HepG2 (cell line): Measurements from ENCODE around the gene MYO7B. TPM values are rescaled to one million over a fixed set of nuclear protein-coding genes. Genes with fewer than 3 reads are reported as not detected.

Source experiments
- ATAC-seq: fragments of 200-7000 bp; cut with Tn5 transposase; 3 replicates; pipeline ENCODE4 v1.9.1; 2020; ENCODE audit warnings: mild to moderate bottlenecking, moderate library complexity
- BruUV-seq: library from RNA; stranded (reverse); fragments of 400-500 nt; replicated peaks from 2 replicates; lab custom pipeline; 2021; lab: Mats Ljungman, UMichigan
- CTCF ChIA-PET: fragments of 300-600 bp; formaldehyde crosslinking; extraction: SDS; loops from one replicate; lab custom pipeline; 2021; ENCODE audit warnings: low total read pairs, inconsistent platforms, low intra/inter-chr PET ratio; lab: Yijun Ruan, JAX
- POLR2A ChIA-PET: fragments of 350-600 bp; sonication (Branson Sonifier 250); formaldehyde crosslinking; loops from one replicate; lab custom pipeline; 2020; ENCODE audit warnings: antibody characterized with exemption, inconsistent platforms; lab: Yijun Ruan, JAX
- DNase-seq: peaks from one replicate; pipeline ENCODE4 v3.0.0-alpha.2; 2015; ENCODE audit warnings: low spot score
- FAIRE-seq: peaks from 3 replicates; lab custom pipeline; 2011; peaks lifted over from hg19 to GRCh38; lab: Jason Lieb, UNC
- H2AFZ ChIP-seq: one replicate; pipeline ENCODE4 v1.6.1; 2011; ENCODE audit warnings: low read length, inconsistent platforms
- H3K27ac ChIP-seq: fragments of 300-600 bp; 3 replicates; pipeline ENCODE4 v1.8.0; 2011; ENCODE audit warnings: mixed run types, mild to moderate bottlenecking, mixed read lengths, low read length, inconsistent platforms; ENCODE audit not compliant: insufficient read depth; ENCODE audit errors: extremely low read length
- H3K27me3 ChIP-seq, 2 experiments: fragments of 200-600 bp in 1 of 2; 2 replicates in 1 of 2; 3 replicates in 1 of 2; pipeline versions ENCODE4 v1.6.0 to v1.8.0; 2011; ENCODE audit warnings: low read length in 2 of 2, mild to moderate bottlenecking in 2 of 2, moderate library complexity in 2 of 2, inconsistent platforms in 1 of 2; ENCODE audit not compliant: insufficient read depth in 2 of 2, control insufficient read depth in 1 of 2
- H3K36me3 ChIP-seq, 2 experiments: fragments of 200-600 bp in 1 of 2; replicated peaks in 1 of 2; 2 replicates in 1 of 2; 3 replicates in 1 of 2; pipeline versions ENCODE4 v1.5.1 to v1.8.0; 2011; ENCODE audit warnings: low read length in 2 of 2, inconsistent platforms in 1 of 2; ENCODE audit not compliant: insufficient read depth in 2 of 2, control insufficient read depth in 1 of 2
- H3K4me1 ChIP-seq: 2 replicates; pipeline ENCODE4 v1.5.1; 2012; ENCODE audit warnings: low read length, inconsistent platforms; ENCODE audit not compliant: insufficient read depth
- H3K4me2 ChIP-seq: 2 replicates; pipeline ENCODE4 v1.6.0; 2011; ENCODE audit warnings: low read depth, low read length, inconsistent platforms
- H3K4me3 ChIP-seq, 3 experiments: fragments of 200-600 bp in 1 of 3; sonication (generic), shearing (Covaris generic) in 1 of 3; replicated peaks in 1 of 3; 2 replicates each; pipeline ENCODE4 v1.5.1; 2011 to 2016; ENCODE audit warnings: low read length in 3 of 3, inconsistent platforms in 2 of 3, low read depth in 2 of 3, mild to moderate bottlenecking in 2 of 3, control low read depth in 1 of 3, mixed read lengths in 1 of 3; ENCODE audit not compliant: insufficient read depth in 1 of 3
- H3K79me2 ChIP-seq: one replicate; pipeline ENCODE4 v1.6.1; 2011; ENCODE audit warnings: low read length, inconsistent platforms; ENCODE audit not compliant: insufficient read depth
- H3K9ac ChIP-seq: 2 replicates; pipeline ENCODE4 v1.6.0; 2011; ENCODE audit warnings: mild to moderate bottlenecking, low read depth, low read length, inconsistent platforms; ENCODE audit not compliant: insufficient read depth
- H3K9me3 ChIP-seq: 2 replicates; pipeline ENCODE4 v1.5.1; 2012; ENCODE audit warnings: mild to moderate bottlenecking, low read length
- H4K20me1 ChIP-seq: 2 replicates; pipeline ENCODE4 v1.6.0; 2011; ENCODE audit warnings: inconsistent platforms, mild to moderate bottlenecking, low read length, moderate library complexity; ENCODE audit not compliant: insufficient read depth
- ATF1 ChIP-seq: IDR thresholded peaks from 2 replicates; pipeline ENCODE4 v1.6.1; 2016; ENCODE audit warnings: mild to moderate bottlenecking, control low read depth
- ATF7-NPFF ChIP-seq: sonication (generic); formaldehyde crosslinking; IDR thresholded peaks from 2 replicates; pipeline ENCODE4 v1.8.1; 2023; ENCODE audit warnings: mild to moderate bottlenecking, low read depth, missing genetic modification reagents, moderate library complexity
- CC2D1A ChIP-seq: sonication (generic); formaldehyde crosslinking; IDR thresholded peaks from 2 replicates; pipeline ENCODE4 v1.8.1; 2023; ENCODE audit warnings: mild to moderate bottlenecking, missing genetic modification reagents
- DPF2 ChIP-seq: sonication (generic); formaldehyde crosslinking; IDR thresholded peaks from 2 replicates; pipeline ENCODE4 v1.4.0; 2020; ENCODE audit warnings: mild to moderate bottlenecking, low read depth, missing genetic modification reagents, borderline replicate concordance
- EEA1 ChIP-seq: sonication (generic); formaldehyde crosslinking; IDR thresholded peaks from 2 replicates; pipeline ENCODE4 v1.5.1; 2020; ENCODE audit warnings: mild to moderate bottlenecking, missing genetic modification reagents, borderline replicate concordance
- EZH2 ChIP-seq: conservative IDR thresholded peaks from 2 replicates; pipeline ENCODE4 v1.6.1; 2012; ENCODE audit warnings: mild to moderate bottlenecking, low read depth, low read length, moderate library complexity
- GTF3A ChIP-seq: sonication (generic); formaldehyde crosslinking; conservative IDR thresholded peaks from 2 replicates; pipeline ENCODE4 v1.4.0; 2020; ENCODE audit warnings: mild to moderate bottlenecking, missing genetic modification reagents
- HNRNPL ChIP-seq: fragments of 200-400 bp; formaldehyde crosslinking; IDR thresholded peaks from 2 replicates; pipeline ENCODE4 v1.6.1; 2017; ENCODE audit warnings: mild to moderate bottlenecking, low read depth, low read length
- HOXA3 ChIP-seq: sonication (generic); formaldehyde crosslinking; IDR thresholded peaks from 2 replicates; pipeline ENCODE4 v1.5.0; 2020; ENCODE audit warnings: missing genetic modification reagents
- SNAI1 ChIP-seq: sonication (generic); formaldehyde crosslinking; IDR thresholded peaks from 2 replicates; pipeline ENCODE4 v1.5.0; 2020; ENCODE audit warnings: mild to moderate bottlenecking, missing genetic modification reagents, borderline replicate concordance
- SRSF4 ChIP-seq: fragments of 200-400 bp; formaldehyde crosslinking; IDR thresholded peaks from one replicate; pipeline ENCODE4 v1.6.1; 2018; ENCODE audit warnings: mild to moderate bottlenecking, low read depth, low read length, moderate library complexity; ENCODE audit not compliant: poor library complexity, severe bottlenecking
- THYN1 ChIP-seq: sonication (generic); formaldehyde crosslinking; IDR thresholded peaks from 2 replicates; pipeline ENCODE4 v1.8.1; 2023; ENCODE audit warnings: low read depth, mild to moderate bottlenecking, moderate library complexity, missing genetic modification reagents, borderline replicate concordance
- ZNF296 ChIP-seq: sonication (generic); formaldehyde crosslinking; conservative IDR thresholded peaks from 2 replicates; pipeline ENCODE4 v1.5.0; 2020; ENCODE audit warnings: mild to moderate bottlenecking, missing genetic modification reagents
- ZNF567 ChIP-seq: sonication (generic); formaldehyde crosslinking; IDR thresholded peaks from 2 replicates; pipeline ENCODE4 v1.8.1; 2023; ENCODE audit warnings: mild to moderate bottlenecking, missing genetic modification reagents, borderline replicate concordance
- ZNF629 ChIP-seq: sonication (generic); formaldehyde crosslinking; conservative IDR thresholded peaks from 2 replicates; pipeline ENCODE4 v1.5.0; 2020; ENCODE audit warnings: missing genetic modification reagents
- WGBS: methylation state at CpG from one replicate; pipeline ENCODE4 v1.1.6; 2017; ENCODE audit warnings: low lambda C conversion rate; 5-methylcytosine and 5-hydroxymethylcytosine counted together
- in situ Hi-C: cut with HindIII; loops from 2 replicates; pipeline ENCODE4 v1.10.0; 2017; ENCODE audit warnings: low pct_unique_long_range_greater_than_20kb; ENCODE audit not compliant: extremely low pct_ligation_motif_present
- intact Hi-C: fragments of 100-400 bp; cut with micrococcal nuclease; formaldehyde crosslinking; loops from one replicate; pipeline ENCODE4 v1.10.0; 2022; ENCODE audit not compliant: unreplicated experiment
- polyA plus RNA-seq, 8 experiments: library from polyadenylated mRNA; depleted of rRNA in 3 of 8; stranded (reverse) in 7 of 8; unstranded in 1 of 8; fragments of >200 nt; fragmentation: Illumina TruSeq in 4 of 8; extraction: Trizol in 4 of 8; gene quantifications; 2 replicates each; pipeline versions ENCODE4 v1.2.1 to v1.2.3, GENCODE V29; 2011 to 2016; ENCODE audit warnings: low read depth in 4 of 8, missing spikeins in 1 of 8, mixed read lengths in 1 of 8; ENCODE audit not compliant: insufficient read depth in 1 of 8
- total RNA-seq, 5 experiments: library from RNA; depleted of rRNA; stranded (reverse); fragments of >200 nt; fragmentation: Illumina TruSeq; extraction: Trizol; gene quantifications; 2 replicates each; pipeline ENCODE4 v1.2.3, GENCODE V29; 2016; ENCODE audit warnings: low read depth in 1 of 5
- TF ChIP-seq, protein P1 (sequence below): sonication (generic); formaldehyde crosslinking; IDR thresholded peaks from 2 replicates; pipeline ENCODE4 v1.4.0; 2020; ENCODE audit warnings: missing genetic modification reagents
- TF ChIP-seq, protein P2 (sequence below): sonication (generic); formaldehyde crosslinking; IDR thresholded peaks from 2 replicates; pipeline ENCODE4 v1.4.0; 2020; ENCODE audit warnings: missing genetic modification reagents

The MYO7B gene
- total and polyA plus RNA-seq, 2 of the 13 experiments (the other 11 are each of a cell fraction or from before 2014, with no cell fraction given), result not detected

DNA sequence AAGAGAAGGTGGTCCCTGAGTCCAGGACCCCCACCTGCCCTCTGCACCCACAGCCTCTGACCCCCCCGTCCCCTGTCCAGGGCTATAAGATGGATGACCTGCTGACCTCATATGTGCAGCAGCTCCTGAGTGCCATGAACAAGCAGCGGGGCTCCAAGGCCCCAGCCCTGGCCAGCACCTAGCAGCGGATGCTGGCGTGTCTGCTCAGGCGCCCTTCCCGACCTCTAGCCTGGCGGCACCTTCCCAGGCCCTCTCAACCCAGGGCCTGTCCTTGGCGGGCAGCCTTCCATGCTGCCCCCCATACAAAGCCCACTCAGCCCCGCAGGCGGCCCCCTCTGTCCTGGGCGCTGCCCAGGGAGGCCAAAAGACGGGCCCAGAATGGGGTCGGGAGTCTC, 101.8 kb downstream of the MYO7B start:
- H3K4me1 ChIP-seq, result peaks cover 40% of the 10 kb centered on the region
- H2AFZ ChIP-seq, result no peak overlapping the region
- H3K9ac ChIP-seq, result no peak overlapping the region
- no peak overlapping the region for H3K27ac ChIP-seq
- ChIA-PET POLR2A (no interaction called here), CTCF (no interaction called here)
- H3K27me3 ChIP-seq, result peaks cover 22 to 76% of the 10 kb centered on the region in 2 experiments
- WGBS, result 40% methylated on average over 11 of the region's 13 CpGs
- ATAC-seq (no peak), DNase-seq (no peak), FAIRE-seq (no peak)
- H3K4me2 ChIP-seq, result no peak overlapping the region
- no peaks in the 10 kb centered on the region for H4K20me1 ChIP-seq
- in situ Hi-C loops (no loop called here), intact Hi-C loops (no loop called here)
- no peak overlapping the region for H3K4me3 ChIP-seq
- TF ChIP-seq DPF2 (CRISPR knock-in tag) (no peak), ZNF296 (no peak), ZNF567 (CRISPR knock-in tag) (no peak), ATF7-NPFF (CRISPR knock-in tag) (no peak), HOXA3 (no peak), GTF3A (CRISPR knock-in tag) (no peak)
- no peaks in the 10 kb centered on the region for H3K36me3 ChIP-seq
- no peaks in the 10 kb centered on the region for H3K79me2 ChIP-seq
- H3K9me3 ChIP-seq, result no peaks in the 10 kb centered on the region
- no TSS peak for BruUV-seq

DNA sequence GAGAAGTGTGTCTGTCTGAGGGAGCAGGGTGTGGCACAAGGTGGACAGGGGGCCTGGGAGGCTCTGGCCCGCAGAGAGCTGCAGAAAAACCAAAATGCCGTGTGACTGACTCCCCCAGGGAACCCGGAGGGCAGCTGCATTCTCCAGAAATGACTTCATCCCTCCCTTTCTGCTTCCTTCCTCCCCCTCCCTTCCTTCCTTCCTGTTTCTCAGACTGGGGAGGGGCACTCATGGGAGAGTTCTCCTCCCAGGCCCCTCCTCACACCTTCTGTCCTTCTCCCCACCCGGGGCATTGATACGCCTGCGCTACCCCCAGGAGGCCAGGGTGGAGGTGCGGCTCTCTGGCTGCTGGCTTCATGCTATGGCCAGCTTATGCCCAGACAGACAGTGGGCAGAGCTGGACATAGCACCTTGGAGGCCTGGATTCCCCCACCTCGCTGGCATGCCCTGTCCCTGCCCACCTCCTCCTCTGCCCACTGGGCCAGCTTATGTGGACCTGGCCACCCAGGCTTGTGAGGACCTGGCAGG, 102.3 kb downstream of the MYO7B start:
- peaks cover 22 to 71% of the 10 kb centered on the region in 2 experiments for H3K27me3 ChIP-seq
- in situ Hi-C loops (no loop called here), intact Hi-C loops (no loop called here)
- no peak for ATAC-seq
- no peak for DNase-seq
- no peak overlapping the region for H3K27ac ChIP-seq
- no peaks in the 10 kb centered on the region for H3K79me2 ChIP-seq
- H2AFZ ChIP-seq, result no peak overlapping the region
- peak overlapping the region in 1 of 3 experiments; percentile 9; a peak in 1 of 6 replicates for H3K4me3 ChIP-seq
- no peak for FAIRE-seq
- BruUV-seq, result no TSS peak
- no peaks in the 10 kb centered on the region for H3K9me3 ChIP-seq
- WGBS, result 23% methylated on average over 8 of the region's 8 CpGs
- H4K20me1 ChIP-seq, result no peaks in the 10 kb centered on the region
- CTCF ChIA-PET, result no interaction called here
- no peak overlapping the region for H3K9ac ChIP-seq
- no peaks in the 10 kb centered on the region for H3K36me3 ChIP-seq
- H3K4me2 ChIP-seq, result peak overlapping the region; percentile 26; the same call in 1 of the 2 replicates
- H3K4me1 ChIP-seq, result peaks cover 41% of the 10 kb centered on the region
- POLR2A ChIA-PET, result no interaction called here
- TF ChIP-seq SNAI1 (CRISPR knock-in tag) (no peak), HNRNPL (0 out of 2 replicates have a peak, but pooled peaks have one; percentile 44), THYN1 (CRISPR knock-in tag) (no peak), ZNF629 (CRISPR knock-in tag) (no peak), SRSF4 (no peak), EZH2 (no peak), EEA1 (CRISPR knock-in tag) (no peak), CC2D1A (no peak), ATF1 (CRISPR knock-in tag) (no peak)
- TF ChIP-seq, protein P1, sequence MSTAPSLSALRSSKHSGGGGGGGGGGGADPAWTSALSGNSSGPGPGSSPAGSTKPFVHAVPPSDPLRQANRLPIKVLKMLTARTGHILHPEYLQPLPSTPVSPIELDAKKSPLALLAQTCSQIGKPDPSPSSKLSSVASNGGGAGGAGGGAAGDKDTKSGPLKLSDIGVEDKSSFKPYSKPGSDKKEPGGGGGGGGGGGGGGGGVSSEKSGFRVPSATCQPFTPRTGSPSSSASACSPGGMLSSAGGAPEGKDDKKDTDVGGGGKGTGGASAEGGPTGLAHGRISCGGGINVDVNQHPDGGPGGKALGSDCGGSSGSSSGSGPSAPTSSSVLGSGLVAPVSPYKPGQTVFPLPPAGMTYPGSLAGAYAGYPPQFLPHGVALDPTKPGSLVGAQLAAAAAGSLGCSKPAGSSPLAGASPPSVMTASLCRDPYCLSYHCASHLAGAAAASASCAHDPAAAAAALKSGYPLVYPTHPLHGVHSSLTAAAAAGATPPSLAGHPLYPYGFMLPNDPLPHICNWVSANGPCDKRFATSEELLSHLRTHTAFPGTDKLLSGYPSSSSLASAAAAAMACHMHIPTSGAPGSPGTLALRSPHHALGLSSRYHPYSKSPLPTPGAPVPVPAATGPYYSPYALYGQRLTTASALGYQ (CRISPR knock-in tag), result no peak
- TF ChIP-seq, protein P2, sequence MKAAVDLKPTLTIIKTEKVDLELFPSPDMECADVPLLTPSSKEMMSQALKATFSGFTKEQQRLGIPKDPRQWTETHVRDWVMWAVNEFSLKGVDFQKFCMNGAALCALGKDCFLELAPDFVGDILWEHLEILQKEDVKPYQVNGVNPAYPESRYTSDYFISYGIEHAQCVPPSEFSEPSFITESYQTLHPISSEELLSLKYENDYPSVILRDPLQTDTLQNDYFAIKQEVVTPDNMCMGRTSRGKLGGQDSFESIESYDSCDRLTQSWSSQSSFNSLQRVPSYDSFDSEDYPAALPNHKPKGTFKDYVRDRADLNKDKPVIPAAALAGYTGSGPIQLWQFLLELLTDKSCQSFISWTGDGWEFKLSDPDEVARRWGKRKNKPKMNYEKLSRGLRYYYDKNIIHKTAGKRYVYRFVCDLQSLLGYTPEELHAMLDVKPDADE (CRISPR knock-in tag), result no peak
